Cerebellar nuclear complex (tissue), 1 donor: ENCODE results near the gene SYNGR1.
"Not testable (repeated sequence)": the region's sequence is repeated elsewhere in the genome, so short reads cannot be mapped to it uniquely, and the experiment has no call there.

Experiments used
- DNase-seq, 2 experiments: peaks; one replicate each; lab custom pipeline; 2025; lab: John Stamatoyannopoulos, UW

SYNGR1 gene

DNA sequence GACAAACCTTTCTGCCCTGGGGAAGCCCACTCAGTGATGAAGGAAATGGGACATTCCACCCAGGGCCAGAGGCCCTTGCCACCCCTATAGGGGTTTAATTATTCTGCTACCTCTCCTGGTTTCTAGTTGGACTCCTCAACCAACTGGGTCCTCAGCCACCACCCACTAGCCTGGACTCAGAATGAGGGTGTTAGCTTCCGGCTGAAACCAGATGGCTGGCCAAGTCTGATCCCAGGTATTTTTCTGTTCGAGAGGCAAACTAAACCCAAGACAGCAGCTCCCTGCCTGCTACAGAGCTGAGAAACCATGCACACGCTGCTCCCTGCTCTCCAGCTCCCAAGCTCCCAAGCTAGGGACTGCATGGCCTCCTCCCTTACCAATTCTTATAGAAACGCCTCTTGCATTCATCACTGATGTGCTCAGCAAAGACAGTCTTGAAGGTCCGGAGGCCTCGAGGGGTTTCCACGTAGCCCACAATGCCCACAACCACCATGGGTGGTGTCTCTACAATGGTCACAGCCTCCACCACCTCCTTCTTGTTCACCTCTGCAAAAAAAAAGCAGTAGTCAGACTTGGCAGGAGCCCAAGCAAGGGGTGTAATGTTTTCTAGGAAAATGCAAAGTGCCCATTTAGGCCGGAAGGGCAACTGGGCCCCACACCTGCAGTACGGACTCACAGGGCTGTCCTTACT, 32.6 kb upstream of the SYNGR1 start:
- no peak for DNase-seq

DNA sequence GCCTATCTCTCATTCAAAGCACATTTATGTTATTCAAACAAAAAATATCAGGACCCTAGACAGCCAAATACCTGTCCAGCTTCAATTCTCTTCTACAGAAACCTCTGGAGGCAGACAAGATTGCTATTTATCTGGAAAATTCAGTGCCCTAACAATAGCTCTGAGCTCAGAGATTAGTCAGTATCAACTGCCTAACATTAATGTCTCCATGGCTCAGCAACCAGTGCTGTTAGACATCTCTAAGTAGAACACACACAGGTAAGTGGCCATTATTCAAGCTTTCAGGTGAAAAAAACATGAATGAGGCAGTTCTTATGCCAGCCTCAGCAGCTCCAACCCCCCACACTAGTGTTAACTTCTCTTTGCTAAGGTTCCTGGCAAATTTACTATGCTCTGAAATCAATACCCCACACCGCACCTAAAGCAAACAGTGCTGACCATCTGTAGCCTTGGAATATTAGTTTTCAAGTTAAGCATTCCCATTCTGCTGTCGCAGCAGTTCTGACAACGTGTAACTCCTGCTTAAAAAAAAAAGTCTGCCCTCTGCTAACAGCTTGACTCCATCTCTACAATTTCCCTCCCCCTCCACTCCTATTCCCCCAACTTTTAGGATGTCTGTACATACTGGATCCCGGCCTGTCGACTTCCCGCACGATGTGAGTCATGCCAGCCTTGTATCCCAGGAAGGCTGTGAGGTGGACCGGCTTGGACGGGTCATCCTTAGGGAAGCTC, 31.9 kb upstream of the SYNGR1 start:
- no peak for DNase-seq

DNA sequence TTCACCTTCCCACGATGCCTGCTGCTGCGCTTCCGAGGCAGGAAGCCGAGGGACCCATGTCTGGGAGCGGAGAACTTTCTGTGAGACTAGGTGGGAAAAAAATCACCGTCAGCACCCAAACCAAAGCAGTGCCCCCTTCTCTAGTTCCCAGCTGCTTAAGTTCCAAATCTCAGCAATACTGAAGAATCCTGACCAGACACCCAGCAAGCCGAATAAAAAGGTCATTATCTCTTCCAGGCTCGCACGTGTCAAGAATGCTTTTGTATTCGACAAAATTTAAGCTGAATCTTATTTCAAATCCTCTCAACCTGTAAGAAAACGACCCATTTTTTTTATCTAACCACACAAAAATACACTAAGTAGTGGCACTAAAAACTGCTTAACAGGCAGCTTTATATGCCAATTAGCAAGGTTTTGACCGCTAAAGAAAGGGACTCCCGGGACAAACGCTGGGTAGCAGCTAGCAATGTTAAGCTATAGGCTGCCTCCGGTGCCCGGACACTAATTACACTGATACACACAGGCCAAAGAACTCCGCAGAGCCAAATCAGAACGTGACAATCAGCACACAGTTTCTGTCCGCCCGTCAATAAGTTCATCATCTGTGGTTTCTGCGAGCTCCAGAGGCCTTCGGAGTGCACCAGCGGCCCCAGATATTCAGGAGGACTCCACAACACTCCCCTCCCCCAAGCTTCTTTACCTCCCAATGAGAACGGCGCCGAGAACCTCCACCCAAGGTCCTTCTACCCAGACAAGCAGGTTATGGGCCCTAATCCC, 31.1 kb upstream of the SYNGR1 start:
- DNase-seq: no peak

DNA sequence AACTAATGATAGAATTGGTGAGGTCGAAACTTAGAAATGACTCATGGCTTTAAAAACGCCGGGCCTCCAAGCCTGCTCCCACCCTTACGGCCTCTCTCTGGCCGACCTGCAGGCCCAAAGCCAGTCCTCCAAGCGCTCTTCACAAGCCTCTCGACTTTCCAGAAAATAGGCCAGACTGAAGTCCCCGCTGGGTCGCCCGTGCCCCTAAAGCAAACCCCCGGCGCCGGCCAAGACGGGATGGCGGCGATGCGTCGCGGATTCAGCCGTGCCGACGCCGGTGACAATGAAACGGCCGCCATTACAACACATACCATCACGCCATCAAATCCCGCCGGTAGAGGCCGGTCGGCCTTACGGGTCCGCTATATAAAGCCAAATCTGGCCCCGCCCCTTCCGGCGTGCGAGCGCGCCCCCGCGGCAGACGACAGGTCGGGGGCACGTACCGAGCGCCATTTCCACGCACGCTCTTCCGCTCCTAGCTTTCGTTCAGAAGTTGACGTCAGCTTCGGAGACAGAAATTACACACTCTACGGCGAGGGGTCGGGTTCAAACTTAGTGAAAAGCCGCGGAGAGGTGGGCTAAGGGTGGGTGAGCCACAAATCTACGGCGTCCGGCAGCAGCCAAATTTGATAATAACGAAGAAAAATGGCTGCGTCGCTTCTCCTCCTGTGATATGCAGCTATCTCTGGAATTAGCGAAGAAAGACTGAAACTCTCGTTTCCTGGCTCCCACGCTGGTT, 30.3 kb upstream of the SYNGR1 start, which contains the start of gene RPL3:
TSS of gene RPL3 (minus strand) at position 340 of the 739 bp plus-strand sequence. CDS start at position 314, 26 bp downstream.
- peak; percentile 59 to 82 for DNase-seq

DNA sequence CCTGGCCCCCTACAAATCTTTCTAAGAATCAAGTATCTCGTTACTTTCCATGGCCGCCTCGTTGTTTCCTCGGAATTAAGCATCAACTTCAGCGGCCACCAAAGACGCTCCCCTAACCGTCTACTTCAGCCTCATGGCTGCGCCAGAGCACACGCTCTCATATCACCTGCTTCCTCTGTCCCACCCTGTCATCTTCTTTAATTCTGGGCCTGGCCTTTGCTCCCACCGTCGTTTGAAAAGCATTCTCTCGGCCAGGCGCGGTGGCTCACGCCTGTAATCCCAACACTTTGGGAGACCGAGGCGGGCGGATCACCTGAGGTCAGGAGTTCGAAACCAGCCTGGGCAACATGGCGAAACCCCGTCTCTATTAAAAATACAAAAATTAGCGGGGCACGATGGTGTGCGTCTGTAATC, 29.2 kb upstream of the SYNGR1 start:
- not testable (repeated sequence) for DNase-seq

DNA sequence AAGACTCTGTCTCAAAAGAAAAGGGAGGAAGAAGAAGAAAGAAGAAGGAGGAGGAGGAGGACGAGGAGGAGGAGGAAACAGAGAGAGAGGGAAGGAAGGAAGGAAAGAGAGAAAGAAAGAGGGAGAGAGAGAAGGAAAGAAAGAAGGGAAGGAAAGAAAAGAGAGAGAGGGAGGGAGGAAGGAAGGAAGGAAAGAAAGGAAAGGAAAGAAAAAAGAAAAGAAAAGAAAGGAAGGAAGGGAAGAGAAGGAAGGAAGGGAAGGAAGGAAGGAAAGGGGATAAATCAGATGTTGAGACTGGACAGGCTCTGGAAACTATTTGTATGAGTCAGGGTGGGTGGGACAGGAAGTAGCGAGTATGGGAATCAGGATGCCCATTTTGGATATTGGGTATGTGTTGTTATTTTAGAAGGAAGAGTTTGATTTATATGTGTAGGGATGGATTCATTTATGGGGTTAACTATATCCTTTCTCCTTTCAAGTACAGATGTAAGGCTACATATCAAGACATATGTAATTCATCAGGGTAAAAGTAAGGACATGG, 24.3 kb upstream of the SYNGR1 start:
- no peak for DNase-seq

DNA sequence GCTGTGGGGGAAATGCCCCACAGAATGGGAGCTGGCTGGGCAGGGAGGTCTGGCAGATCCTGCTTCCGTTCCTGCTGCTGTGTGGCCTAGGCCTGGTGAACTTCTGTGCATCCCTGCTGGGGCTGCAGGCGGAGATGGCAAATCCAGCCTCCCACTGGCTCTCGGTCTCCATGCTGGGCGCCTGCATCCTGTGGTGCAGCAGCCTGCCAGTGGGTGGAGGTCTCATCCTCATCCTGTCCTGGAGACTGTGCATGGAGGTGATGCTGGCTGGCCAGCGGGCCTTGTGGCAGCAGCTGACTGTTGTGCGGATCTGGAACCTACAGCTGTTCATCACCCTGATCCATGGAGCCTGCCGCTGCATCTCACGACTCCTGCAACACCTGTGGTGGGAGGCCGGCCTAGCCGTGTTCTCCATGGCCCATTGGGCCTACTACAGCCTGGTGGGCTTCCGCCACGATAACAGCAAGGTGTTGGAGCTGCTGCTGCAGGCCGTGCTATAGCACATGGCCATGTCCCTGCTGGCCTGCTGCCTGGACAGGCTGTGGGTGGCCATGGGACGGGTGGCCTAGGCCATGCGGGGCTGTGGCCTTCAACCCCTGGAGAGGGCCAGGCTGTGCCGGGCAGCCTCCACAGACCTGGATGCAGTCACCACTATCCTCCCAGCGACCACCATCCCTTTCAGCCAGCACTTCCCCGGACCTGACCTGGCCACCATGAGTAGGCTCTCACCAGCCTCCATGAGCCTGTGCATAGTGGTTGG, 21.6 kb upstream of the SYNGR1 start:
- DNase-seq: no peak

DNA sequence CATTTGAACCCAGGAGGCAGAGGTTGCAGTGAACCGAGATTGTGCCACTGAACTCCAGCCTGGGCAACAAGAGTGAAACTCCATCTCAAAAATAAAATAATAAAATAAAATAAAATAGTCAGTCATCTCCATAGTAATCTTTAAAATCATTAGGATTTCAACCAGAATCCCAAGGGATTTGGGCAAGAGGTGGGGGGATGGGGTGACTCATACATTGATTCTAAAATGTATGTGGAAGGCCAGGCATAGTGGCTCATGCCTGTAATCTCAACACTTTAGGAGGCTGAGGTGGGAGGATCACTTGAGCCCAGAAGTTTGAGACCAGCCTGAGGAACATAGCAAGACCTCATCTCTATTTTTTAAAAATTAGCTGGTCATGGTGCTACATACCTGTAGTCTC, 19.2 kb upstream of the SYNGR1 start:
- not testable (repeated sequence) for DNase-seq

DNA sequence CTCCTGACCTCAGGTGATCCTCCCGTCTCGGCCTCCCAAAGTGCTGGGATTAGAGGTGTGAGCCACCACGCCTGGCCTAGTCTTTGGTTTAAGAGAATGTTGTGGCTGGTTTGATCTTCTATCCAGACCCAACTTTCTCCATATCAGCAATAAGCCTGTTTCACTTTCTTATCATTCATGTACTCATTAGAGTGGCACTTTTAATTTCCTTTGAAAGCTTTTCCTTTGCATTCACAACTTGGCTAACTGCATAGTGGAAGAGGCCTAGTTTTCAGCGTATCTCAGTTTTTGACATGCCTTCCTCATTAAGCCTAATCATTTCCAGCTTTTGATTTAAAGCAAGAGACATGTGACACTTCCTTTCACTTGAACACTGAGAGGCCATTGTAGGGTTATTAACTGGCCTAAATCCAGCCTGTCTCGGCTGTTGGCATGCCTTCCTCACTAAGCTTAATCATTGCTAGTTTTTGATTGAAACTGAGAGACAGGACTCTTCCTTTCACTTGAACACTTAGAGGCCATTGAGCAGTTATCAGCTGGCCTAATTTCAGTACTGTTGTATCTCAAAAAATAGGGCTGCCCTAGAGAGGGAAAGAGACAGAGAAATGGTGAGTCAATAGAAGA, 17.2 kb upstream of the SYNGR1 start:
- DNase-seq: no peak

DNA sequence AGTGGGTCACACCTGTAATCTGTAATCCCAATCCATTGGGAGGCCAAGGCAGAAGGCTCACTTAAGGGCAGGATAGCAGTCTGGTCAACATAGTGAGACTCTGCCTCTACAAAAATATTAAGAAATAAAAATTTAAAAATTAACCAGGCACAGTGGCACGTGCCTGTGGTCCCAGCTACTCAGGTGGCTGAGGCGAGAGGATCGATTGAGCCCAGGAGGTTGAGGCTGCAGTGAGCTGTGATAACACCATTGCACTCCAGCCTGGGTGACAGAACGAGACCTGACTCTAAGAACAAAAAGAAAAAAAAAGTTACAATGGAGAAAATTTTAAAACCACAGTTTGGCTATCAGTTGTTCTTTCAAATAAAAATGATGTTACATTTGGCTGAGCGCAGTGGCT, 13.4 kb upstream of the SYNGR1 start:
- DNase-seq: no peak

DNA sequence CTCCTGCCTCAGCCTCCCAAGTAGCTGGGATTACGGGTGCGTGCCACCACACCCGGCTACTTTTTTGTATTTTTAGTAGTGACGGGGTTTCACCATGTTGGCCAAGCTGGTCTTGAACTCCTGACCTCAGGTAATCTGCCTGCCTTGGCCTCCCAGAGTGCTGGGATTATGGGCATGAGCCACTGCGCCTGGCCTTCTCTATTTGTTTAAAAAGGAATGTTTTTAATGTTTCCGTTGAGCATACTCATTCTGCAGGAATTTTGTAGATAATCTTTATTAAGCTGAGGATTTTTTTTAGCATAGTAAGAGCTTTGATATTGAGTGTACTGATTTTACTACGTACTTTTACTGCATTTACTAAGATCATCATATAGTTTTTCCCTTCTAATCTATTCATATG, 10.0 kb upstream of the SYNGR1 start:
- DNase-seq: not testable (repeated sequence)

DNA sequence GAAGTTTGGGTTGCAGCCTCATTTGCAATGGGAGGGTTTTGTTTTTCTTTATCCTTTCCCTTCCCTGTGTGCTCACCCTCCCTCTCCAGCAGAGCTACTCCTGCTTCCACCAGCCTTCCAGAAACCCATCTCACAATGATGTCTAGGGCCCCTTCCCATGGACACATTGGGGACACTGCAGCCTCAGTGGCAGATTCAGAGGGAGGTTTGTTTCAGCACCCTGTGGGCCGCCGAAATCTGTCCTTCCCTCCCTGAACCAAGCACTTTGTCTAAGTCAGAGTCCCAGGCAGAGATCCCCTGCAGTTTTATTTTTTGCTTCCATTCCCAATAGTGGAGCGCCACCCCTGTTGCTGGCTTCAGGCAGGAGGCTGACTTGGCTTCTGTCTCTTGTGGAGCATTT, 8.6 kb upstream of the SYNGR1 start:
- DNase-seq: no peak

DNA sequence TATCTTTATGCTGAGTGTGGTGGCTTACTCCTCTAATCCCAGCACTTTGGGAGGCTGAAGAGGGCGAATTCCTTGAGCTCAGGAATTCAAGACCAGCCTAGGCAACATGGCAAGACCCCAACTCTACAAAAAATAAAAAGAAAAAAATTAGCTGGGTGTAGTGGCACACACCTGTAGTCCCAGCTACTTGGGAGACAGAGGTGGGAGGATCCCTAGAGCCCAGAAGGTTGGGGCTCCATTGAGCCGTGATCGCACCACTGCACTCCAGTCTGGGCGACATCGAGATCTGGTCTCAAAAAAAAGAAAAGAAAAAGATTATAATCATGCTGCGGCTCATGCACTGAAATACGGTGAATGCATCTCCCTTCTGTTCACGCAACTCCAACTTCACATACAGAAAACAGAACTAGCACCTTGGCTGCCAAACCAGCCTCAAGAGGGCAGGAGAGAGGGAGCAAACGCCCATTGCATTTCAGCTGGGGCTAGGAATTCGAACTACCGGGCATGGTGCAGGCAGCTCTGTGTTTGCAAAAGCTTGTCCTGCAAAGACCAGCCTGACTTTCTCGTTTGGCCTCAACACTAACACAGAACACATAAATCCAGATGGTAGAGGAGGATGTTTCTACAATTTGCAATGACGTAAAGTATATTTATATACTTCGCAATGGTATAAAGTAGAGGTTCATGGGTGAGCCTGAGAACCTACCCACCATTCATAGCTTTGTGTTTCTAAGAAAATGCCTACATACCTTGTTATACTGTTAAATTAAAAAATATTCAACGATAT, 6.3 kb upstream of the SYNGR1 start:
- peak in 1 of 2 experiments; percentile 87 for DNase-seq

DNA sequence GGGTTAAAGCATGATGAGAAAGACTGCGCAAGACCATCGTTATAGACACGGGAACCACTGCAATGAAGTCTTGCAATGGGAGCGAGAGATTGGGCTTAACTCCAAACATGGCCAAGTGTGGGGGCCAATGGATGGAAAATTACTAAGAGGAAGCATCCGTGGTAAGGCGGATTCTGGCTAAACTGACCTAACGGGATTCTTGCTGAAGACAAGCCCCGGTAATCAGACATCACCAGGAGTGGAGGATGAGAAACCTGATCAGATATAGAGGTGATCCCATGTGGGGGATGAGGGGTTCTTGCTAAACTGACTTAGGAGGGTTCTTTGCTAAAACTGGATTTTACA, 5.8 kb upstream of the SYNGR1 start:
- no peak for DNase-seq

DNA sequence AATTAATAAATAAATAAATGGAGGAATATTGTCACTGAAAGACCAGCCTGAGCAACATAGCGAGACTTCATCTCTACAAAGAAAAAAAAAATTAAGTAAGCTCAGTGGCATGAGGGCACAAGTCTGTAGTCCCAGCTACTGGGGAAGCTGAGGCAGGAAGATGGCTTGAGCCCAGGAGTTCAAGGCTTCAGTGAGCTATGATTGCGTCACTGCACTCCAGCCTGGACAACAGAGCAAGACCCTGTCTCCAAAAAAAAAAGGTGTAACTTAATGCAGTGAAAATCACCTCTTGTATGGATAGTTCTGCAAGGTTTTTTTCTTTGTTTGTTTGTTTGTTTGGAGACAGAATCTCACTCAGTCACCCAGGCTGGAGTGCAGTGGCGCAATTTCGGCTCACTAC, 4.6 kb upstream of the SYNGR1 start:
- DNase-seq: no peak

DNA sequence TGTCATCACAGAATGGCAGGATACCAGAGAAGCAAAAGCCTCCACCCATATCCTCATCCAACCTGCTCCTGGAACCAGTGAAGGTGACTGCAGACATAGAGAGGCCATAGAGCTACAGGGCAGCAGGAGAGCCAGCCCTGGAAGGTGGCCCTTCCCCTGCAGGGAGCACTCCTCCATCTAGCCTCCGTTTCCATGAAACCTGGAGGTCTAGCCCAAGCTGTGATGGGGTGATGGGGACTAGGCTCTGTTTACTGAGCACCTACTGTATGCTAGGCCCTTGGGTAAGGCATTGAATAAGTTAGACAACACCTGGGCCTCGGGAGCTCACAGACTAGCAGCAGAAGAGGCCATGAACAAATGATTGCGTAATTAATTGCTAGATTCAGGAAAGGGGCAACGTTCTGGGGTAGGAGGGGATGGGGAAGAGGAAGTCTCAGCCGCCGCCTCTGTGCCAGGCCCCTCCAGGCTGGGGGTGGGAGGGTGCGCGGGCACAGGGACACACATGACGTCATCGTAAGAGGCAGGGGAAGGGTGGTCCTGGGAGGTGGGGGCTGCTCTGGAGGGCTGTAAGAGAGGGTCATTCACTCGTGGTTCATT, 784 bp upstream of the SYNGR1 start:
- DNase-seq: no peak

DNA sequence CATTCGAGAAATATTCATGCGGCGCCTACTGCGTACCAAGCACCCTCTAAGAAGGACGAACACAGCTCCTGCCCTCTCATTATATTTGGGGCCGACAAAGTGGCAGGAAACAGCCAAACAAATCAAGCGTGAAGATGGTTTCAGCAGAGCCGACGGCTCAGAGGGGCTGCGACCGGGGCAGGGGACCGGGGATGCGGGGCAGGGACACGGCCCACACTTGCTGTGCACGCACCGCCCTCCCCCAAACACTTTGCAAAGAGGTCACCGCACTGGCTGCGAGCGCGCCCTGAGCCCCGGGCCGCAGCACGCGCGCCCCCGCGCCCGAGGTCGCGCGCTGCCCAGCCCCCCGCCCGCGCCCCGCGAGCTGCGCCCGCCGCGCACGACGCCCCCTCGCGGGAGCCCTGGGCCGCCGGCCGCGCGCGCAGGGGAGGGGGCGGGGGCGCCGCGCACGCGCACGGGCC, 255 bp upstream of the SYNGR1 start:
- DNase-seq: no peak

DNA sequence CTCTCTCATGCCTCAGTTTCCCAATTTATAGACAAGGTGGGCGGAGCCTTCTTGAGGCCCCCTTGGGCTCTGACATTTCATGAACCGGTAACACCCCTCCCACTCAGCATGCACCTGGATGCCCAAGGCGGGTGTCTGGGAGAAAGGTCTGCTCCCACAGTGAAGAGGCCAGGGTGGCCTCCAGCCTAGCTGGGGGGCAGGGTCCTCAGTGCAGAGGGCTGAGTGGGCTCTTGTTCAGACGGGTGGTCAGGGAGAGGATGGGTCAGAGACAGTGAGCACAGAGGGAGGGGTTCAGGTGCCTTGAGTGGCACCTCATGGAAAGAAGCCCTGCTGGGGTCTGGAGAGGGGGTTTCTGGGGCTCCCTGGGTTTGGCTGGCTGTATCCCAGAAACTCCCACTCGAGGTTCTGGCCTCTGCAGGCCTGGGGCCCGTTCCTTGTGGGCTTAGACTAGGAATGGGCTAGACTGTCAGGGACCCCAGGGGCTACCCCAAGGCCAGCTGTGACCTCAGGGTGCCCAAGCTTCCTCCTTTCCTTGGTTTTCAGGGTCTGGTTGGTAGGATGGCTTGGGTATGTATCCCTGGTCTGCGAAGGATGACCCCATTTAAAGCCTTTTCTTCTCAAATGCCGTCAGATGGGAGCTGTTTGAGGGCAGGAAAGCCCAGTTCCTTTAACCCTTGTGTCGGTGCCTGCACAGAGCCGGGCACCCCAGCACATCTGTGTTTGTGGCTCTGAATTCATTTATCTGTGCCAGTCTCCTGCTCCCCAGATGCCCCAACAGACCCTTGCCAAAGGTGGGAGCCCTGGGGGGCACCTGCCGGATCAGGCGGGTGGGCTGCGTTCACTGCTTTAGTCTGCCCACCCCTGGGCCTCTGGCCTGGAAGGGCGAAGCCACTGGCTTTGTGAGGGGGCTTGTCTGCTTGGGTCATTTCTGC, 1.2 kb downstream of the SYNGR1 start:
- DNase-seq: no peak
